SK-N-SH (cell line): ENCODE results near the gene IL37. TPM values are rescaled to one million over a fixed set of nuclear protein-coding genes. Genes with fewer than 3 reads are reported as not detected.

ENCODE experiments used
- CTCF ChIA-PET: fragments of 300-600, 350-600 bp; formaldehyde crosslinking; extraction: SDS; loops from one replicate; lab custom pipeline; 2021; lab: Yijun Ruan, JAX
- POLR2A ChIA-PET: fragments of 350-600 bp; sonication (Branson Sonifier 250); formaldehyde crosslinking; extraction: SDS; loops from one replicate; lab custom pipeline; 2020; ENCODE audit warnings: antibody characterized with exemption, inconsistent platforms; lab: Yijun Ruan, JAX
- DNase-seq: peaks from one replicate; pipeline ENCODE4 v3.0.0; 2012
- H2AFZ ChIP-seq: fragments of 200-600 bp; sonication (generic); 2 replicates; pipeline ENCODE4 v1.8.1; 2016; ENCODE audit warnings: antibody characterized with exemption, mild to moderate bottlenecking, low read depth
- H3F3A ChIP-seq: fragments of 200-600 bp; sonication (generic); replicated peaks from 2 replicates; pipeline ENCODE3; 2016; ENCODE audit warnings: antibody characterized with exemption, mild to moderate bottlenecking; ENCODE audit not compliant: insufficient read depth
- H3K27ac ChIP-seq, 2 experiments: fragments of 200-500 bp in 1 of 2; fragments of 200-600 bp in 1 of 2; sonication (Bioruptor generic) in 1 of 2; sonication (generic), shearing (Covaris generic) in 1 of 2; 2 replicates each; pipeline versions ENCODE4 v1.5.1 to v1.6.1; 2014 to 2016; ENCODE audit warnings: low read depth in 2 of 2, inconsistent platforms in 1 of 2, low read length in 1 of 2, mild to moderate bottlenecking in 1 of 2, mixed read lengths in 1 of 2
- H3K27me3 ChIP-seq: fragments of 200-600 bp; sonication (generic), shearing (Covaris generic); 2 replicates; pipeline ENCODE4 v1.6.1; 2016; ENCODE audit warnings: mixed run types; ENCODE audit not compliant: insufficient read depth
- H3K36me3 ChIP-seq, 2 experiments: fragments of 200-500 bp in 1 of 2; fragments of 200-600 bp in 1 of 2; sonication (Bioruptor generic) in 1 of 2; sonication (generic) in 1 of 2; replicated peaks in 1 of 2; 2 replicates each; pipeline versions ENCODE3 to v1.5.1; 2014 to 2016; ENCODE audit warnings: low read length in 1 of 2, mild to moderate bottlenecking in 1 of 2; ENCODE audit not compliant: insufficient read depth in 2 of 2, control insufficient read depth in 1 of 2
- H3K4me1 ChIP-seq, 2 experiments: fragments of 200-500 bp in 1 of 2; fragments of 200-600 bp in 1 of 2; sonication (Bioruptor generic) in 1 of 2; sonication (generic), shearing (Covaris generic) in 1 of 2; 2 replicates each; pipeline versions ENCODE4 v1.5.1 to v1.6.1; 2014 to 2016; ENCODE audit warnings: low read depth in 1 of 2, low read length in 1 of 2, mixed run types in 1 of 2; ENCODE audit not compliant: insufficient read depth in 2 of 2, control insufficient read depth in 1 of 2
- H3K4me2 ChIP-seq: fragments of 200-600 bp; sonication (generic), shearing (Covaris generic); 2 replicates; pipeline ENCODE4 v1.6.1; 2017; ENCODE audit warnings: mixed run types
- H3K4me3 ChIP-seq, 2 experiments: fragments of 200-500 bp in 1 of 2; fragments of 200-600 bp in 1 of 2; sonication (Bioruptor generic) in 1 of 2; sonication (generic), shearing (Covaris generic) in 1 of 2; 2 replicates each; pipeline versions ENCODE4 v1.5.1 to v1.8.1; 2014 to 2016; ENCODE audit warnings: low read depth in 2 of 2, inconsistent platforms in 1 of 2, low read length in 1 of 2, mild to moderate bottlenecking in 1 of 2, mixed read lengths in 1 of 2, moderate library complexity in 1 of 2
- H3K79me2 ChIP-seq: fragments of 200-600 bp; sonication (generic); 2 replicates; pipeline ENCODE4 v1.8.1; 2017; ENCODE audit warnings: mild to moderate bottlenecking; ENCODE audit not compliant: insufficient read depth
- H3K9ac ChIP-seq: fragments of 200-600 bp; sonication (generic); 2 replicates; pipeline ENCODE4 v1.6.1; 2017; ENCODE audit warnings: mixed run types
- H3K9me2 ChIP-seq: fragments of 200-600 bp; sonication (generic); 2 replicates; pipeline ENCODE4 v1.6.1; 2017; ENCODE audit warnings: mixed run types
- H3K9me3 ChIP-seq: fragments of 200-600 bp; sonication (generic); 2 replicates; pipeline ENCODE4 v1.6.1; 2017; ENCODE audit warnings: mixed run types, mild to moderate bottlenecking, moderate library complexity
- H4K20me1 ChIP-seq: fragments of 200-600 bp; sonication (generic); 2 replicates; pipeline ENCODE4 v1.6.1; 2017; ENCODE audit warnings: mild to moderate bottlenecking, mixed run types; ENCODE audit not compliant: insufficient read depth
- EZH2phosphoT487 ChIP-seq: fragments of 200-600 bp; sonication (generic); IDR thresholded peaks from 2 replicates; pipeline ENCODE4 v1.6.1; 2017; ENCODE audit warnings: low read depth, mixed run types, mild to moderate bottlenecking, antibody characterized with exemption, moderate library complexity, borderline replicate concordance
- FOSL2 ChIP-seq: IDR thresholded peaks from 2 replicates; pipeline ENCODE4 v1.4.0; 2012; ENCODE audit warnings: low read depth, mild to moderate bottlenecking, moderate library complexity, borderline replicate concordance
- FOXM1 ChIP-seq: IDR thresholded peaks from 2 replicates; pipeline ENCODE4 v1.4.0; 2012; ENCODE audit warnings: low read depth, mild to moderate bottlenecking
- GATA2 ChIP-seq: sonication (generic); formaldehyde crosslinking; IDR thresholded peaks from 2 replicates; pipeline ENCODE4 v1.5.0; 2020; ENCODE audit warnings: mild to moderate bottlenecking, missing genetic modification reagents
- MXI1 ChIP-seq: IDR thresholded peaks from 2 replicates; pipeline ENCODE4 v1.6.1; 2012; ENCODE audit warnings: mild to moderate bottlenecking, low read depth, low read length, improper control_type of control experiment
- NFIC ChIP-seq: IDR thresholded peaks from 2 replicates; pipeline ENCODE4 v1.4.0; 2012; ENCODE audit warnings: borderline replicate concordance
- RAD21 ChIP-seq: IDR thresholded peaks from 2 replicates; pipeline ENCODE4 v1.6.1; 2012; ENCODE audit warnings: mild to moderate bottlenecking, low read length
- RCOR1 ChIP-seq: fragments of 150-350 bp; IDR thresholded peaks from 2 replicates; pipeline ENCODE4 v1.6.1; 2017; ENCODE audit warnings: antibody characterized with exemption, low read length
- REST ChIP-seq: IDR thresholded peaks from 2 replicates; pipeline ENCODE4 v1.6.1; 2012; ENCODE audit warnings: mild to moderate bottlenecking, low read depth, low read length, moderate library complexity
- RFX5 ChIP-seq: IDR thresholded peaks from 2 replicates; pipeline ENCODE4 v1.6.1; 2012; ENCODE audit warnings: mild to moderate bottlenecking, improper control_type of control experiment, low read length
- RXRA ChIP-seq: IDR thresholded peaks from 2 replicates; pipeline ENCODE4 v1.4.0; 2012; ENCODE audit warnings: low read depth, mild to moderate bottlenecking, borderline replicate concordance
- SIN3A ChIP-seq: IDR thresholded peaks from 2 replicates; pipeline ENCODE4 v1.6.1; 2012; ENCODE audit warnings: low read depth, mild to moderate bottlenecking, low read length, moderate library complexity, borderline replicate concordance
- SMC3 ChIP-seq: IDR thresholded peaks from 2 replicates; pipeline ENCODE4 v1.6.1; 2012; ENCODE audit warnings: low read depth, low read length, improper control_type of control experiment
- TAF1 ChIP-seq: IDR thresholded peaks from 2 replicates; pipeline ENCODE4 v1.6.1; 2012; ENCODE audit warnings: low read depth, mild to moderate bottlenecking, low read length, moderate library complexity, borderline replicate concordance
- TEAD4 ChIP-seq: IDR thresholded peaks from 2 replicates; pipeline ENCODE4 v1.4.0; 2012; ENCODE audit warnings: mild to moderate bottlenecking, borderline replicate concordance; ENCODE audit not compliant: insufficient read depth
- USF1 ChIP-seq: IDR thresholded peaks from 2 replicates; pipeline ENCODE4 v1.4.0; 2012; ENCODE audit warnings: low read depth, borderline replicate concordance
- USF2 ChIP-seq: fragments of 150-350 bp; IDR thresholded peaks from 2 replicates; pipeline ENCODE4 v1.6.1; 2017; ENCODE audit warnings: antibody characterized with exemption, low read length, low read depth, borderline replicate concordance
- YY1 ChIP-seq: IDR thresholded peaks from 2 replicates; pipeline ENCODE4 v1.4.0; 2012; ENCODE audit warnings: low read depth, mild to moderate bottlenecking
- WGBS: methylation state at CpG from one replicate; pipeline ENCODE4 v1.1.6; 2017; ENCODE audit warnings: low lambda C conversion rate; 5-methylcytosine and 5-hydroxymethylcytosine counted together
- polyA plus RNA-seq, 3 experiments: library from polyadenylated mRNA; depleted of rRNA; stranded (reverse); fragments of >200 nt; gene quantifications; 2 replicates each; pipeline ENCODE4 v1.2.3, GENCODE V29; 2012
- TF ChIP-seq, protein P1 (sequence below): IDR thresholded peaks from 2 replicates; pipeline ENCODE4; 2012

IL37 gene
- polyA plus RNA-seq, 1 of the 3 experiments (the other 2 are of a cell fraction) = not detected

DNA sequence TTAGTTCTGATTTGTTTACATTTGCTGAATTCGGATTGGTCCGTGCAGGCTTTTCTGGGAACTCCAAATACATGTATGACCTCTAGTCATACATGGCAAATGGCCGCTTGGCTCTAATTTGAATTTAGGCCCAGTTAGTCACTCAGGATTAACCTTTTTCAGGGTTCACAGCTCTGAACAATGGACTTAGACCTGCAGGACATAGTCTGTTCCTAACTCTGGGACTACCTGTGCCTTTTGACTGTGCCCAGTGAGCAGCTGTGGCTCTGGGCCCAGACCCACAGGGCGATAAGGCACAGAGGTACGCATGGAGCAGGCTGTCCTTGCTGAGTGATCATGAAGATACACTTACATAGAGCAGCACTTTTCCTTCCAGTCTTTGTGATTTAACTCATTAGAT is 28.5 kb downstream of the IL37 start:
- TF ChIP-seq USF2 = no peak
- TF ChIP-seq TAF1 = no peak
- TF ChIP-seq NFIC = no peak
- no peak for TF ChIP-seq RFX5
- no peak for TF ChIP-seq FOSL2
- TF ChIP-seq RXRA = no peak
- no peak for TF ChIP-seq FOXM1
- TF ChIP-seq REST = no peak
- TF ChIP-seq RAD21 = no peak
- TF ChIP-seq USF1 = no peak
- no peak for TF ChIP-seq SIN3A
- TF ChIP-seq GATA2 (CRISPR knock-in tag) = no peak
- no peak for TF ChIP-seq TEAD4
- TF ChIP-seq, protein P1, sequence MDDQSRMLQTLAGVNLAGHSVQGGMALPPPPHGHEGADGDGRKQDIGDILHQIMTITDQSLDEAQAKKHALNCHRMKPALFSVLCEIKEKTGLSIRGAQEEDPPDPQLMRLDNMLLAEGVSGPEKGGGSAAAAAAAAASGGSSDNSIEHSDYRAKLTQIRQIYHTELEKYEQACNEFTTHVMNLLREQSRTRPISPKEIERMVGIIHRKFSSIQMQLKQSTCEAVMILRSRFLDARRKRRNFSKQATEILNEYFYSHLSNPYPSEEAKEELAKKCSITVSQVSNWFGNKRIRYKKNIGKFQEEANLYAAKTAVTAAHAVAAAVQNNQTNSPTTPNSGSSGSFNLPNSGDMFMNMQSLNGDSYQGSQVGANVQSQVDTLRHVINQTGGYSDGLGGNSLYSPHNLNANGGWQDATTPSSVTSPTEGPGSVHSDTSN = no peak
- no peak for TF ChIP-seq SMC3
- no peak for TF ChIP-seq YY1
- no peak for TF ChIP-seq RCOR1
- TF ChIP-seq MXI1 = no peak
- no peak for TF ChIP-seq EZH2phosphoT487
- CTCF ChIA-PET = interaction anchor here (4.0 kb wide), 1 partner anchor 191 kb away, joined by 102 read pairs; no protein-coding TSS in a partner anchor
- H3K9ac ChIP-seq = no peak overlapping the region
- DNase-seq = no peak
- peaks cover 5% of the 10 kb centered on the region; the same call in 1 of the 2 replicates for H3K27me3 ChIP-seq
- no peak overlapping the region for H2AFZ ChIP-seq
- H3K27ac ChIP-seq = no peak overlapping the region
- no peaks in the 10 kb centered on the region for H3F3A ChIP-seq
- H3K4me2 ChIP-seq = no peak overlapping the region
- H3K79me2 ChIP-seq = no peaks in the 10 kb centered on the region
- no peaks in the 10 kb centered on the region for H4K20me1 ChIP-seq
- POLR2A ChIA-PET = no interaction called here
- H3K9me3 ChIP-seq = no peaks in the 10 kb centered on the region
- no peaks in the 10 kb centered on the region for H3K36me3 ChIP-seq
- H3K9me2 ChIP-seq = no peaks in the 10 kb centered on the region
- no peaks in the 10 kb centered on the region; a peak in 1 of 4 replicates for H3K4me1 ChIP-seq
- 35% methylated on average over 5 of the region's 5 CpGs for WGBS
- no peak overlapping the region for H3K4me3 ChIP-seq
